Testis (tissue), 3 donors: ENCODE data around the gene SERPINB3. TPM values are rescaled to one million over a fixed set of nuclear protein-coding genes. Genes with fewer than 3 reads are reported as not detected.
A peak's percentile ranks its signal among the peaks of the same experiment; 100 is the strongest.
"Not testable (repeated sequence)": the region's sequence is repeated elsewhere in the genome, so short reads cannot be mapped to it uniquely, and the experiment has no call there.

ENCODE experiments used
- DNase-seq: peaks from one replicate; pipeline ENCODE4 v3.0.0-alpha.2; 2019
- H3K27ac ChIP-seq, 2 donors: fragments of 200-600 bp; sonication (generic); one replicate each; pipeline ENCODE4 v1.5.1; 2019
- H3K27me3 ChIP-seq: fragments of 200-600 bp; sonication (generic); one replicate; pipeline ENCODE4 v1.5.1; 2019
- H3K36me3 ChIP-seq: fragments of 200-600 bp; sonication (generic); one replicate; pipeline ENCODE4 v1.5.1; 2017; ENCODE audit warnings: low read depth; ENCODE audit errors: missing control alignments
- H3K4me1 ChIP-seq: fragments of 200-600 bp; sonication (generic); one replicate; pipeline ENCODE4 v1.5.1; 2019
- H3K4me3 ChIP-seq, 2 donors: fragments of 200-600 bp; sonication (generic); one replicate each; pipeline ENCODE4 v1.5.1; 2017 to 2019
- H3K9me3 ChIP-seq: fragments of 200-600 bp; sonication (generic); one replicate; pipeline ENCODE4 v1.5.1; 2017
- POLR2A ChIP-seq: fragments of 450-650 bp; IDR thresholded peaks from one replicate; pipeline ENCODE4 v1.6.1; 2017; ENCODE audit warnings: antibody characterized with exemption, mild to moderate bottlenecking, moderate library complexity
- WGBS, 2 donors: methylation state at CpG; one replicate each; pipeline ENCODE4 v1.1.5; 2018; 5-methylcytosine and 5-hydroxymethylcytosine counted together
- intact Hi-C: fragments of 100-400 bp; cut with DNase I; formaldehyde crosslinking; loops from one replicate; pipeline ENCODE4 v1.15.1; 2023; ENCODE audit warnings: low total_unique reads
- polyA plus RNA-seq: library from polyadenylated mRNA; stranded (reverse); fragments of 350-450 nt; fragmentation: Illumina TruSeq; extraction: RNeasy Lipid Tissue Mini Kit (QIAGEN cat#74804); gene quantifications from one replicate; pipeline ENCODE4 v1.2.3, GENCODE V29; 2014; ENCODE audit warnings: low read depth, low replicate concordance; ENCODE audit not compliant: insufficient read depth
- total RNA-seq, 2 donors: library from RNA; depleted of rRNA; stranded (reverse); fragments of >200 nt; gene quantifications; one replicate each; pipeline ENCODE4 v1.2.3, GENCODE V29; 2016
- TF ChIP-seq, protein P1 (sequence below), 3 experiments: fragments of 450-650 bp in 2 of 3; fragments of 200-600 bp in 1 of 3; sonication (generic) in 1 of 3; IDR thresholded peaks; one replicate each; pipeline ENCODE4 v1.5.1; 2016 to 2019; ENCODE audit warnings: antibody characterized with exemption in 3 of 3, mild to moderate bottlenecking in 2 of 3, moderate library complexity in 1 of 3

Gene SERPINB3
- total and polyA plus RNA-seq, 3 donors from 2014 or later: 0.74 to 2.4 (median 1.1) TPM

DNA sequence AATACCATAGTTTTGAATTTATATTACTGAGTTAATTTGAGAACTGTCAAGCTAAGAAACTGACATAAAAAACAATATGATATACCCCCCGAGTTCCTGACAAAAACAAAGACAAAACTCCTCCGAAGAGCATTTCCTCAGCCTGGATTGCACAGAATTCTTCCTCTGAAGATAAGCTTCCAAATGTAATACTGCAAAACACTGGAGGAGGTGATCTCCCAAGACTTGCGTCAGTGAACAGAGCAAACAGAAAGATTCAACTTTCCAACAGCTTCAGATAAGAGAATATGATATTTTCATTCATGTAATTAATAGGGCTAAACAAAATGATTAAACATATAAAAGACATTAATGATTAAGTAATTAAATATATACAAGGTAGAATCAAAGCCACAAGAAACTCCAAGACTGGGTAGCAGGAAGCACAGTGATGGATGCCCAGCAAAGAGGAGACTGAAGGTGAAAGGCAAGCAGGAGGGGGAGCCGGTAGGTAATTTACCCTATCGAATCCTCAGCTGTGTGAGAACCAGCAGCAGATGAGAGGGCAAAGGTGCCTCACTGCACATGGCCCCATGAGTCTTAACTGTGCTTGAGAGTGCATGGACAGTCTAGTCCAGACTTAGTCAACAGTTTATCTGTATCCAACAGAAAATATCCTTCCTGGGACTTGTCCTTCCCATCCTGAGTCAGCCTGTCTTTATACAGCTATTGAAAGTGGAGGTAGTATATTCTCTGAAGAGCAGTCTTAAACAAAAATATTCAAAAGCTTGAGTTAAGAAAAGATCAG, 18.3 kb upstream of the SERPINB3 start:
- Histone ChIP-seq H3K4me1 (no peaks in the 10 kb centered on the region), H3K27ac (no peak overlapping the region), H3K36me3 (no peaks in the 10 kb centered on the region), H3K9me3 (no peaks in the 10 kb centered on the region), H3K27me3 (no peaks in the 10 kb centered on the region), H3K4me3 (no peak overlapping the region)
- 69% methylated on average over 5 of the region's 5 CpGs for WGBS, 2 donors
- intact Hi-C loops: no loop called here
- DNase-seq: no peak
- TF ChIP-seq, protein P1, sequence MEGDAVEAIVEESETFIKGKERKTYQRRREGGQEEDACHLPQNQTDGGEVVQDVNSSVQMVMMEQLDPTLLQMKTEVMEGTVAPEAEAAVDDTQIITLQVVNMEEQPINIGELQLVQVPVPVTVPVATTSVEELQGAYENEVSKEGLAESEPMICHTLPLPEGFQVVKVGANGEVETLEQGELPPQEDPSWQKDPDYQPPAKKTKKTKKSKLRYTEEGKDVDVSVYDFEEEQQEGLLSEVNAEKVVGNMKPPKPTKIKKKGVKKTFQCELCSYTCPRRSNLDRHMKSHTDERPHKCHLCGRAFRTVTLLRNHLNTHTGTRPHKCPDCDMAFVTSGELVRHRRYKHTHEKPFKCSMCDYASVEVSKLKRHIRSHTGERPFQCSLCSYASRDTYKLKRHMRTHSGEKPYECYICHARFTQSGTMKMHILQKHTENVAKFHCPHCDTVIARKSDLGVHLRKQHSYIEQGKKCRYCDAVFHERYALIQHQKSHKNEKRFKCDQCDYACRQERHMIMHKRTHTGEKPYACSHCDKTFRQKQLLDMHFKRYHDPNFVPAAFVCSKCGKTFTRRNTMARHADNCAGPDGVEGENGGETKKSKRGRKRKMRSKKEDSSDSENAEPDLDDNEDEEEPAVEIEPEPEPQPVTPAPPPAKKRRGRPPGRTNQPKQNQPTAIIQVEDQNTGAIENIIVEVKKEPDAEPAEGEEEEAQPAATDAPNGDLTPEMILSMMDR (IDR thresholded peaks at IDR 0.05): no peak
- TF ChIP-seq POLR2A: no peak

DNA sequence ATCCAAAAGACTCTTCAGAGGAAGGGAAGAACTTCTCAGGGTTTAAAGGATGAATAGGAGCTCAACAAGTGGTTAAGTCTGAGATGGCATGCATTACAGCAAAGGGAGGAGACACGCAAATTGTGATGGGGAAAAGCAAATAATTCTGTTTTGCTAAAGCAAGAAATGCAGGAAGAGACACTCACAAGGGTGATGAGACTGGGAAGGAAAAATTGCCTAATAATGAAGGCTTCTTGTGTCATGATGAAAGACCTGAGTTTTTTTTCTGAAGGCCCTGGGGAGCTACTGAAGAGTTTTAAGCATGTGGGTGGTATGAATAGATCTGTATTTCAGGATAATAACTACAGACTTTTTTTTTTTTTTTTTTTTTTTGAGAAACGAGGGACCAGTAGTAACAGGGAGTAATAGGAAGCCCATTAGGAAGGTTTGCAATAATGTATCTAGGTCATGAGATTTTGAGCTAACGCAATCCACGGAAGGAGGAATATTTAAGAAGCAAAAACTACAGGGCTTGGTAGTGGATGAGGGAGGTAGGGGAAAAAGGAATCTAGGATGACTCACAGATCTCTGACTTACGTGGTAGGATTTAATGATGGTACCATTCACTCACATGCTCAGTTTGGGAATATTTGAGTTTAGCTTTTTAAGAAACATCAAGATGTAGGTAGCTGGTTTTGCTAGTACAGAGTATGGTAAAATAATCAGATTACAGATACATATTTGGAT, 16.0 kb upstream of the SERPINB3 start:
- H3K36me3 ChIP-seq: no peaks in the 10 kb centered on the region

DNA sequence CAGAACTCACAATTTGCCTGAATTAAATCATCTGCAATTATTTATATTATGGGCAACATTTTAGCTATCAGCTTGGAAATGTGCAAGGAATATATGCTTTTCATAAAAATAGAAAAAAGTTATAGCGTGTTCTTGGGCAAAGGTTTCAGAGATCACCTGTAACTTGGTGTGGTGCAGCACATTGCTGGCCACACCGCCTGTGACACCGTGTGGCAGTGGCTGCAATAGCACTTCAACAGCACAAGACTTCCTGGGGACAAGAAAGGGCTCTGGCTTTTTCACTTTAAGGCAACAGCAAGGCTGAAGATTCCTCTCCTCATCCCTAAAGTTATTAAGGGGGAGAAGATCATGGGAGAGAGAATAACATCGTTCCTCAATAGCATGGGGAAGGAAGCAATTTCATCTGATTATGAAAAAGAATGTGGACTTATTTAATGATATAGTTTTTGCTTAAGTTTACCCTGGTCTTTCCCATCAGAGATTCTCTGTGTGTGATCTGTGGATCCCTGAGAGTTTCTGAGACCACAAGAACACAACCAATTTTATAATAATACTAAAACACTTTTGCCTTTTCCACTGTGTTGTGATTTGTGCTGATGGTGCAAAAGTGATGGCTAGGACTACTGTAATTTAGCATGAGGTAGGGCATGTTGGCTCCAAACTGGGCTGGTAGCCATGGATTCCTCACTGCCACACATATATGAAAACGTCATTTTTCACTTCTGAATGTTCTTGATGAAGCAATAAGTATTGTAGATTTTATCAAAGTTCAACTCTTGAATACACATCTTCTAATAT, 15.0 kb upstream of the SERPINB3 start:
- intact Hi-C loops: no loop called here
- Histone ChIP-seq H3K4me1 (no peaks in the 10 kb centered on the region), H3K36me3 (no peaks in the 10 kb centered on the region), H3K4me3 (no peak overlapping the region), H3K9me3 (no peaks in the 10 kb centered on the region), H3K27ac (no peak overlapping the region), H3K27me3 (no peaks in the 10 kb centered on the region)
- 50 to 52% methylated on average over 5 of the region's 5 CpGs for WGBS, 2 donors
- DNase-seq: peak; percentile 15
- no peak for TF ChIP-seq POLR2A

More for the DNA sequence above, 16.0 kb upstream of the SERPINB3 start:
- no peaks in the 10 kb centered on the region for H3K4me1 ChIP-seq
- 64 to 74% methylated on average over 5 of the region's 5 CpGs for WGBS, 2 donors
- DNase-seq: no peak
- H3K9me3 ChIP-seq: no peaks in the 10 kb centered on the region
- no peaks in the 10 kb centered on the region for H3K27me3 ChIP-seq
- intact Hi-C loops: no loop called here
- H3K4me3 ChIP-seq: no peak overlapping the region
- TF ChIP-seq, protein P1 (IDR thresholded peaks at IDR 0.05): no peak
- TF ChIP-seq POLR2A: no peak
- no peak overlapping the region for H3K27ac ChIP-seq

DNA sequence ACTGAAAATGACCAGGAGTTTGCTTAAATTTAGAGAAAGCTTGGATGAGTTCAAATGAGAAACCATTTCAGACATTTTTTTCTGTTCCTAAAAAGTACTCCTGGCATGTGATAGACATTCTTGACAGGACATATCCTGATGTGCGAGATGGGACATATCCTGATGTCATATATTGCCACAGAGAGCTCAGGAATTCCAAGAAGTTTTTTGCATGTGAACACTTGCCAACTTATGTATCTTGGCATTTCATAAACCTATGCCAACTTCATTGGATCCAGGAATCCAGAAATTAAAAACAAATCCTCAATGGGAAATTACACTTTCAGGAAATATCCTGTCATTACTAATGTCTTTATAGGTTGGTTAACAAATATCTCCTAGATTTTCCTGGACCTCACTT, 2.9 kb upstream of the SERPINB3 start:
- WGBS, 2 donors: 73 to 95% methylated on average over 1 of the region's 1 CpG
- intact Hi-C loops: no loop called here

DNA sequence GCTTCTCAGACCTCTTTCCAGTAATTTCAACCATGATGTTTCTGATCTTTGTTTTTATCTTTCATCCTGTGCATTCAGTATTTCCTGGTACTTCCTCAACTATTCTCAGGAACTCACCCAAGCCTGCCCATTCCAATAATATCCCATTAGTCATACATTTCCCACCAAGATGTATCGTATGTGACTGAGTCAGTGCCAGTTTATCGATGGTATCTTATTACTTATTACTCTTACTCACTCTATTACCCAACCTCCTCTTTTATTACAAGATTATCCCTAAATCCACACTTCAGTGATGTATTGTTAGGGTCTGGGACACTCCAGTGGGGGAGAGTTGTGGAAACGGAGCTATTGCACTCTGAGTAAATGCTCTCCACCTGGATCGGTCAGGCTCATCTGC, 2.8 kb downstream of the SERPINB3 start:
- intact Hi-C loops, DNase-seq, H3K27ac ChIP-seq, H3K4me3 ChIP-seq, H3K36me3 ChIP-seq, H3K4me1 ChIP-seq, H3K27me3 ChIP-seq, H3K9me3 ChIP-seq: not testable (repeated sequence)
- 97% methylated on average over 4 of the region's 4 CpGs for WGBS, 2 donors

More for the DNA sequence above, 2.9 kb upstream of the SERPINB3 start:
- no peak for TF ChIP-seq POLR2A
- TF ChIP-seq, protein P1 (IDR thresholded peaks at IDR 0.05): no peak
- H3K36me3 ChIP-seq: no peaks in the 10 kb centered on the region
- H3K4me3 ChIP-seq: no peak overlapping the region
- H3K27me3 ChIP-seq: no peaks in the 10 kb centered on the region
- H3K27ac ChIP-seq: no peak overlapping the region
- DNase-seq: no peak
- H3K9me3 ChIP-seq: no peaks in the 10 kb centered on the region
- no peaks in the 10 kb centered on the region for H3K4me1 ChIP-seq

DNA sequence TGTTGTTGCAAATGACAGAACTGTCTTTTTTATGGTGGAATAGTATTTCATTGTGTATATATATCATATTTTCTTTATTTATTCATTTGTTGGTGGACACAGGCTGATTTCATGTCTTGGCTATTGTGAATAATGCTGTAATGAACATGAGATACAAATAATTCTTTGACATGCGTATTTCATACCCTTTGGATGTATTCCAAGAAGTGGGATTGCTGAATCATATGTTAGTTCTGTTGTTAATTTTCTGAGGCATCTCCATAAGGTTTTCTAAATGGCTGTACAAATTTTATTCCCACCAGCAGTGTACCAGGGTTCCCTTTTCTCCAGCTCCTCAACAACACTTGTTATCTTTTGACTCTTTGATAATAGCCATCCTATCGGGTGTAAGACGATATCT, 11.4 kb downstream of the SERPINB3 start:
- 75 to 82% methylated on average over 3 of the region's 3 CpGs for WGBS, 2 donors
- H3K27ac ChIP-seq, DNase-seq, intact Hi-C loops, H3K4me1 ChIP-seq, H3K36me3 ChIP-seq, H3K4me3 ChIP-seq, H3K9me3 ChIP-seq, H3K27me3 ChIP-seq: not testable (repeated sequence)
